ENCODE measurements around the gene CTTN. TPM values are rescaled to one million over a fixed set of nuclear protein-coding genes. Genes with fewer than 3 reads are reported as not detected.

CTTN gene
- total RNA-seq, 6 experiments from 2014 or later = 365 to 411 (median 374) TPM

DNA sequence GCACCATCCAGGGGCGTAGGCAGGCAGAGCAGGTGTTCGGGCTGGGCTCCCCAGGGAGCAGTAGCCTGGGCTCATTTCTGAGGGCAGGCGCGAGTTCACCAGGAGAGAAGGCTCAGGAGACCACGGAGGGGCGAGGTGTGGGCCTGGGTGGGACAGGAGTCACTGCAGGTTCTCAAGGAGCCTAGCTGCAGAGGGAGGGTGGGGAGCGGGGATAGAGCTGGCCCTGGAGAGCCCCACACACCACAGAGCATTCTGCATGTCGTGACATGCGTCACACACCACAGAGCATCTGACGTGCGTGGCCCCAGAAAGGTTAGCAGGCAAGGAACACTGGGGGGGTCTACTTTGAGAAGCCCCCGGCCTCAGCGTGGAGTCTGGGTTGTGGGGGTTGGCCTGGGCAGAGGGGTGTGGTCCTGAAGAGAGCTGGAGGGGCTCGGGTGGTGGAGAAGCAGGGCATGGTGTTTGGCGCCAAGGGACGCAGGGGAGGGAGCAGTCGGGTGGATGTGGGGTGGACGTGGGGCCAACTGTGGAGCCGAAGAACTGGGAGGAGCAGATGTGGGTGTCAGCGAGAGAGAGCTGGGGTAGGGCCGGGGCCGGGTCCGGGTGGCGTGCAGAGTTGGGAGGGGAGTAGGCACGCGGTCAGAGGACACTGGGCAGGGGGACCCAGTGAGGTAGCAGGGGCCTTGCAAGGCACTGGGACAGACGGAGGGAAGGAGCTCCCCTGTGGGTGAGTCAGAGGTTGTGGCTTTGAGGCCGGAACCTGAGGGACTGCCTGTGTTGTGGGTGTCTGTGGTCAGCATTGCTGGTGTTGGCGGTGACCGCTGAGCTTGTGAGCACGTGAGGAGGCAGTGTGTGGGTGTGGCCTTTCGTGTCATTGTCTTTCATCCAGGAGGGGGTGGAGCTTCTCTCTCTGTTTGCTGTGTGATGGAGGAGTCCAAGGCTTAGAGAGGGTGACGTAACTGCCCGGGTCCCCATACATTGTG lies 25.5 kb downstream of the CTTN start:
- Mint-ChIP-seq H3K36me3 (ENCODE audit: low read depth) (peaks cover 62% of the 10 kb centered on the region), H3K4me1 (ENCODE audit: low read depth) (peaks cover 20% of the 10 kb centered on the region), H3K27me3 (ENCODE audit: insufficient read depth) (peaks cover 3% of the 10 kb centered on the region; the same call in 1 of the 2 replicates), H3K9me3 (no peaks in the 10 kb centered on the region), H3K27ac (peak overlapping the region; percentile 64), H3K4me3 (peak overlapping the region; percentile 13; the same call in 1 of the 2 replicates)
- DNase-seq = peak; percentile 94
- TF ChIP-seq, protein P1, sequence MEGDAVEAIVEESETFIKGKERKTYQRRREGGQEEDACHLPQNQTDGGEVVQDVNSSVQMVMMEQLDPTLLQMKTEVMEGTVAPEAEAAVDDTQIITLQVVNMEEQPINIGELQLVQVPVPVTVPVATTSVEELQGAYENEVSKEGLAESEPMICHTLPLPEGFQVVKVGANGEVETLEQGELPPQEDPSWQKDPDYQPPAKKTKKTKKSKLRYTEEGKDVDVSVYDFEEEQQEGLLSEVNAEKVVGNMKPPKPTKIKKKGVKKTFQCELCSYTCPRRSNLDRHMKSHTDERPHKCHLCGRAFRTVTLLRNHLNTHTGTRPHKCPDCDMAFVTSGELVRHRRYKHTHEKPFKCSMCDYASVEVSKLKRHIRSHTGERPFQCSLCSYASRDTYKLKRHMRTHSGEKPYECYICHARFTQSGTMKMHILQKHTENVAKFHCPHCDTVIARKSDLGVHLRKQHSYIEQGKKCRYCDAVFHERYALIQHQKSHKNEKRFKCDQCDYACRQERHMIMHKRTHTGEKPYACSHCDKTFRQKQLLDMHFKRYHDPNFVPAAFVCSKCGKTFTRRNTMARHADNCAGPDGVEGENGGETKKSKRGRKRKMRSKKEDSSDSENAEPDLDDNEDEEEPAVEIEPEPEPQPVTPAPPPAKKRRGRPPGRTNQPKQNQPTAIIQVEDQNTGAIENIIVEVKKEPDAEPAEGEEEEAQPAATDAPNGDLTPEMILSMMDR (IDR thresholded peaks at IDR 0.05) = no peak

DNA sequence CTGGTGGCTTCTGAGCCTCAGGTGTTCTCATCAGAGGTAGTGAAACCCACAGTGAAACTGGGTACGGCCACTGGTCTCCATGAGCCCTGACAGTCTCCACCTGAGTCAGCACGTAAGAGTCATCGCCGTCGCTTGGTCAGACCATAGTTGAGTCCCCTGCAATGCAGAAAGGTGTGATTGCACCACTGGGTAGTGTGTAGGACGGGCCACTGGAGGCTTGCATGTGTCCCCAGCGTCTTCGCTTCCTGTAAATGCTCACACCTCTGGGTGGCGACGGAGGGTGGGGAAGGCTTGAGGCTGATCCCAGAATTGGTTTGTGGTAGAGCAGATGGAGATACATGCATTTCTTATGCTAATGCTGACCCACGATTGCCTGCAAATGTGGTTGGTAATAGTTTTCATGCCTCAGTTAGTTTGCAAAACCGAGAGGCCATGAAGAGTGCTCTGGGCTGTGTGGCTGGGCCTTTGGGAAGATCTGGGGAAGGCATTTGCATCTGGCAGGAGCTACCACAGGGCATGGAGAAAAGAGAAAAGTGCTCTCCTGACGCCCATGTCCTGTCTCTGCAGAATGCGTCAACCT lies 26.5 kb downstream of the CTTN start:
- peaks cover 62% of the 10 kb centered on the region for H3K36me3 Mint-ChIP-seq (ENCODE audit: low read depth)
- H3K4me1 Mint-ChIP-seq (ENCODE audit: low read depth) = peaks cover 20% of the 10 kb centered on the region
- TF ChIP-seq, protein P1 (IDR thresholded peaks at IDR 0.05) = no peak
- H3K4me3 Mint-ChIP-seq = no peak overlapping the region
- DNase-seq = no peak
- H3K9me3 Mint-ChIP-seq = no peaks in the 10 kb centered on the region
- peak overlapping the region; percentile 29; the same call in 1 of the 2 replicates for H3K27ac Mint-ChIP-seq
- peaks cover 3% of the 10 kb centered on the region; the same call in 1 of the 2 replicates for H3K27me3 Mint-ChIP-seq (ENCODE audit: insufficient read depth)

DNA sequence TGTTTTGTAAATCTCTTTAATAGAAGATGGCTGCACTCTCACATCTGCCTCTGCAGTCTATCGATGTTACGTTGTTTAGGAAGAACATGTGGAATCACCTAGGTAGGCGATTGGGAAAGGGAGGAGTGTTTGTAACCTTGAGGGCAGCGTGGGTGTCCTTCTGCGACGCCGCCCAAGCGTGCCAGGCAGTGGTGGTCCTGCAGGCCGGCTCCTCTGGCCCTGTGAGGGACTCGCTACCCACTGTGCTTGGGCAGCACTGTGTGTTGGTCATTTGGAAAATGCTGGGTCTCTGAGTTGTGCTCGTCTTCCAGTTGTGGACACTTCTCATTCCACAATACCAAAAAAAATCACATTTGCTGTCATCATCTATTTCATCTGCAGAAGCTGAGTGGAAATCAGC lies 29.1 kb downstream of the CTTN start:
- TF ChIP-seq, protein P1 (IDR thresholded peaks at IDR 0.05) = no peak
- Mint-ChIP-seq H3K9me3 (no peaks in the 10 kb centered on the region), H3K27ac (no peak overlapping the region), H3K27me3 (ENCODE audit: insufficient read depth) (peaks cover 3% of the 10 kb centered on the region), H3K36me3 (ENCODE audit: low read depth) (peaks cover 43% of the 10 kb centered on the region), H3K4me1 (ENCODE audit: low read depth) (peaks cover 20% of the 10 kb centered on the region), H3K4me3 (no peak overlapping the region)
- DNase-seq = no peak

DNA sequence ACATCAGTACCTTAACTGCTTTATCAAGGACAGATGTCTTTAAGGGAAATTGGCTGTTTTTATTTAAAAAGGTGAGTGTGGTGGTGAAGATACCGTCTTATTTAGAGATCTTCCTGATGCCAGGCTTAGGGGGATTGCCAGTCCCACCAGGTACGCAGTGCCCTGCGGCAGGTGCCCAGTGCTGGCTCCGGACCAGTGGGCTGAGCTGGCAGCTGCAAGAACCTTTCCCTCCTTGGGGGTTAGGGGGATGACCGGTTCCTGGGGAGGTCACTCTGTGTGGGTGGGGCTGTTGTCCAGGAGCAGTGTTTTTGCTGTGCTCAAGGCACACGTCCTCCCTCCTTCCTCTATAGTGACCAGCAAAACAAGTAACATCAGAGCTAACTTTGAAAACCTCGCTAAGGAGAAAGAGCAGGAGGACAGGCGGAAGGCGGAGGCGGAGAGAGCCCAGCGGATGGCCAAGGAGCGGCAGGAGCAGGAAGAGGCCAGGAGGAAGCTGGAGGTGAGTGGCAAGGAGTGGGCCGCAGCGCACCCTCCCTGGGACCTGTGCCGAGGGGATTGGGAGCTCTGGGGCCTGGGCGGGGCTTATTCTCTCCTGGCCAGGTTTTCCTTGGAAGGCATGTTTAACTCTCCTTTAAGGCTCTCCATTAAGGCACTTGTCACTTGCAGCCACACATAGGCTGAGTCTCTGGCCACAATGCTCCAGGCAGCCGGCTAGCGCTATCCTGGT lies 30.5 kb downstream of the CTTN start:
- TF ChIP-seq, protein P1 (IDR thresholded peaks at IDR 0.05) = no peak
- no peak for DNase-seq
- H3K36me3 Mint-ChIP-seq (ENCODE audit: low read depth) = peaks cover 33% of the 10 kb centered on the region
- no peak overlapping the region; the same call in 1 of the 2 replicates for H3K27ac Mint-ChIP-seq
- H3K4me1 Mint-ChIP-seq (ENCODE audit: low read depth) = peaks cover 7% of the 10 kb centered on the region
- peaks cover 3% of the 10 kb centered on the region for H3K27me3 Mint-ChIP-seq (ENCODE audit: insufficient read depth)
- H3K4me3 Mint-ChIP-seq = no peak overlapping the region
- no peaks in the 10 kb centered on the region for H3K9me3 Mint-ChIP-seq

DNA sequence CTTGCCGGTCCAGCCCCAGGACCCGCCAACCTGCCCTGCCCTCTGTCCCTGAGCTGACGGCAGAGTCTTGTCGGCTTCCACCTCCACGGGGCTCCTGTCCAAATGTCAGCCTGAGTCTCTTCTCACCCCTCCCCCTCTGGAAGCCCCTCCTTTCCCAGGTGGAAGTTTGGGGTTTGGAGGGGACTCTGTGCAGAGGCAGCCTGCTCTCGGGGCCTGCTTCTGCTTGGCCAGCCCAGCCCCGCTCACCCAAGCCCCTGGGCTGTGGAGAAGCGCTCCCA lies 31.0 kb downstream of the CTTN start:
- no peak for DNase-seq

More for the DNA sequence above, 31.0 kb downstream of the CTTN start:
- TF ChIP-seq, protein P1 (IDR thresholded peaks at IDR 0.05) = no peak
- Mint-ChIP-seq H3K27me3 (ENCODE audit: insufficient read depth) (peaks cover 3% of the 10 kb centered on the region), H3K27ac (no peak overlapping the region), H3K4me1 (ENCODE audit: low read depth) (peaks cover 2% of the 10 kb centered on the region), H3K9me3 (no peaks in the 10 kb centered on the region), H3K36me3 (ENCODE audit: low read depth) (peaks cover 28% of the 10 kb centered on the region), H3K4me3 (no peak overlapping the region)
